BJ (cell line): ENCODE measurements around the gene BEST4. TPM values are rescaled to one million over a fixed set of nuclear protein-coding genes. Genes with fewer than 3 reads are reported as not detected.
"Not testable (repeated sequence)": the region's sequence is repeated elsewhere in the genome, so short reads cannot be mapped to it uniquely, and the experiment has no call there.

Experiments used
- CTCF ChIA-PET: fragments of 350-600 bp; formaldehyde crosslinking; extraction: SDS; loops from one replicate; lab custom pipeline; 2021; ENCODE audit warnings: antibody characterized with exemption, inconsistent platforms; lab: Yijun Ruan, JAX
- POLR2A ChIA-PET: fragments of 300-600 bp; sonication (Branson Sonifier 250); formaldehyde crosslinking; extraction: SDS; loops from one replicate; lab custom pipeline; 2021; ENCODE audit warnings: antibody characterized with exemption; lab: Charles Lee
- DNase-seq: peaks from one replicate; pipeline ENCODE4 v3.0.0-alpha.2; 2011; ENCODE audit warnings: low read depth
- H3K27me3 ChIP-seq: 2 replicates; pipeline ENCODE4 v1.6.0; 2011; ENCODE audit warnings: low read length; ENCODE audit not compliant: control insufficient read depth, insufficient read depth
- H3K36me3 ChIP-seq: 2 replicates; pipeline ENCODE4 v1.5.1; 2011; ENCODE audit warnings: low read length; ENCODE audit not compliant: control insufficient read depth, insufficient read depth
- H3K4me3 ChIP-seq: 2 replicates; pipeline ENCODE4 v1.5.1; 2011; ENCODE audit warnings: low read depth, mild to moderate bottlenecking, control low read depth, low read length
- CTCF ChIP-seq: IDR thresholded peaks from 2 replicates; pipeline ENCODE4 v1.5.1; 2011; ENCODE audit warnings: low read depth, mild to moderate bottlenecking, control low read depth, inconsistent platforms, low read length, moderate library complexity; ENCODE audit not compliant: insufficient read depth
- polyA plus RNA-seq: library from polyadenylated mRNA; depleted of rRNA; stranded (reverse); fragments of >200 nt; gene quantifications from 2 replicates; pipeline ENCODE4 v1.2.3, GENCODE V29; 2011

The BEST4 gene
- polyA plus RNA-seq, 1 experiment = 0.16 TPM

- H3K36me3 ChIP-seq = no peaks in the 10 kb centered on the region
- POLR2A ChIA-PET = interaction anchor here (0.6 kb wide), 1 partner anchor 9 kb away, joined by 4 read pairs; no protein-coding TSS in a partner anchor
- no peaks in the 10 kb centered on the region for H3K27me3 ChIP-seq
- CTCF ChIA-PET = interaction anchor here (1.7 to 3.4 kb wide), 2 partner anchors 8 to 28 kb away, joined by 4 to 19 read pairs; partner anchors contain the start of gene PLK3
- H3K4me3 ChIP-seq = no peak overlapping the region
- no peak for TF ChIP-seq CTCF
- DNase-seq = no peak
Observed at GRCh38 chr1:44828003-44828651, 40.2 kb upstream of the BEST4 start.

- no peaks in the 10 kb centered on the region for H3K27me3 ChIP-seq
- ChIA-PET POLR2A (interaction anchor here (0.6 to 0.7 kb wide), 2 partner anchors 8 to 82 kb away, joined by 4 read pairs; no protein-coding TSS in a partner anchor), CTCF (interaction anchor here (0.6 to 3.4 kb wide), 4 partner anchors 9 to 191 kb away, joined by 3 to 19 read pairs (median 4); partner anchors contain the start of gene PLK3)
- H3K4me3 ChIP-seq = no peak overlapping the region
- no peak for DNase-seq
- H3K36me3 ChIP-seq = no peaks in the 10 kb centered on the region
- no peak for TF ChIP-seq CTCF
Observed at GRCh38 chr1:44827197-44828002, 39.4 kb upstream of the BEST4 start.

GRCh38 chr1:44826375-44827196, 38.6 kb upstream of the BEST4 start:
- POLR2A ChIA-PET = interaction anchor here (0.7 kb wide), 1 partner anchor 82 kb away, joined by 4 read pairs; no protein-coding TSS in a partner anchor
- no peak for DNase-seq
- no peaks in the 10 kb centered on the region for H3K36me3 ChIP-seq
- H3K4me3 ChIP-seq = no peak overlapping the region
- CTCF ChIA-PET = interaction anchor here (0.6 to 3.4 kb wide), 4 partner anchors 9 to 192 kb away, joined by 3 to 19 read pairs (median 4); partner anchors contain the start of gene PLK3
- no peaks in the 10 kb centered on the region for H3K27me3 ChIP-seq
- TF ChIP-seq CTCF = no peak

- H3K4me3 ChIP-seq, POLR2A ChIA-PET, DNase-seq, H3K36me3 ChIP-seq, H3K27me3 ChIP-seq, CTCF ChIA-PET: not testable (repeated sequence)
Observed at GRCh38 chr1:44824392-44824791, 36.4 kb upstream of the BEST4 start.

- ChIA-PET POLR2A (no interaction called here), CTCF (interaction anchor here (0.9 to 4.1 kb wide), 2 partner anchors 12 to 158 kb away, joined by 3 to 23 read pairs; no protein-coding TSS in a partner anchor)
- H3K36me3 ChIP-seq = no peaks in the 10 kb centered on the region
- TF ChIP-seq CTCF = no peak
- no peak overlapping the region for H3K4me3 ChIP-seq
- H3K27me3 ChIP-seq = no peaks in the 10 kb centered on the region
- DNase-seq = no peak
Observed at GRCh38 chr1:44822981-44823451, 35.0 kb upstream of the BEST4 start.
